Activated CD4-positive, alpha-beta memory T cell treated with anti-CD3 and anti-CD28 coated beads for 36 hours (primary cell): Measurements from ENCODE around the gene CPB2. TPM values are rescaled to one million over a fixed set of nuclear protein-coding genes. Genes with fewer than 3 reads are reported as not detected.
A peak's percentile ranks its signal among the peaks of the same experiment; 100 is the strongest.

Experiments
- CTCF ChIA-PET: fragments of 350-600 bp; sonication (Branson Sonifier 250); formaldehyde crosslinking; loops from one replicate; lab custom pipeline; 2021; ENCODE audit warnings: antibody characterized with exemption, inconsistent platforms; lab: Charles Lee
- POLR2A ChIA-PET: fragments of 350-600 bp; sonication (Branson Sonifier 250); formaldehyde crosslinking; loops from one replicate; lab custom pipeline; 2021; ENCODE audit warnings: antibody characterized with exemption; lab: Charles Lee
- DNase-seq: peaks from one replicate; pipeline ENCODE4 v3.0.0-alpha.2; 2020
- H3K27ac Mint-ChIP-seq: one replicate; pipeline ENCODE4 v1.8.0; 2021; ENCODE audit warnings: mixed read lengths
- H3K27me3 Mint-ChIP-seq: one replicate; pipeline ENCODE4 v1.8.0; 2021; ENCODE audit warnings: mixed read lengths
- H3K36me3 Mint-ChIP-seq: one replicate; pipeline ENCODE4 v1.8.0; 2021; ENCODE audit warnings: mixed read lengths
- H3K4me1 Mint-ChIP-seq: one replicate; pipeline ENCODE4 v1.8.0; 2021; ENCODE audit warnings: low read depth, mixed read lengths
- H3K4me3 Mint-ChIP-seq: one replicate; pipeline ENCODE4 v1.8.0; 2021; ENCODE audit warnings: mild to moderate bottlenecking, mixed read lengths
- H3K9me3 Mint-ChIP-seq: one replicate; pipeline ENCODE4 v1.8.0; 2021; ENCODE audit warnings: mixed read lengths
- intact Hi-C: fragments of 100-400 bp; cut with micrococcal nuclease; formaldehyde crosslinking; loops from one replicate; pipeline ENCODE4 v1.15.1; 2023
- total RNA-seq, 2 experiments: library from RNA; stranded (reverse); gene quantifications; one replicate each; pipeline ENCODE4 v1.2.3, GENCODE V29; 2021

Gene CPB2
- total RNA-seq: not detected

DNA sequence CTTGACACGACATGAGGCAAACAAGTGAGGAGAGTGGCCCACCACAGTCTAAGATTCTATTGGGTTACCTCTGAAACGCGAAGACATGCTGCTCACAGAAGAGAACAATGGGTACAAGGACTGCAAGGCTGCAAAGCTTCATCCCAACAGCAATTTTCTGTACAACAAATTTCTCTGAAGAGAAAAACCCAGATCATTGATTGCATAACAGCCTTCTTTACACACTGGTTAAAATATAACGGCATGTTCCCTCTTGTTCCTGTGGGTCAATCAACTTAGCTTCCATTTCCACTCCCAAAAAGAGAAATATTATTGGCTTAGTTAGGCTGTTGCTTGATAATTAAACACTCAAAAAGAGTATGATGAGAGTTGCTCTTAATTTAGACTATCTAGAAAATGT lies at the start of gene CPB2:
Gene CPB2, minus strand, starts transcription at position 166 of the 400 bp plus-strand sequence. Its CDS starts 24 bp downstream, at position 142.
- CTCF ChIA-PET: no interaction called here
- H3K27me3 Mint-ChIP-seq: peaks cover 7% of the 10 kb centered on the region
- intact Hi-C loops: no loop called here
- no peaks in the 10 kb centered on the region for H3K9me3 Mint-ChIP-seq
- POLR2A ChIA-PET: no interaction called here
- H3K4me3 Mint-ChIP-seq: no peak within 1 kb of the TSS
- H3K4me1 Mint-ChIP-seq: peaks cover 7% of the 10 kb centered on the region
- no peak within 1 kb of the TSS for H3K27ac Mint-ChIP-seq
- H3K36me3 Mint-ChIP-seq: no peaks in the 10 kb centered on the region
- no peak for DNase-seq

- CTCF ChIA-PET: interaction anchor here (1.2 kb wide), 1 partner anchor 135 kb away, joined by 3 read pairs; no protein-coding TSS in a partner anchor
- Mint-ChIP-seq H3K27me3 (no peaks in the 10 kb centered on the region), H3K4me1 (peaks cover 57% of the 10 kb centered on the region), H3K36me3 (peaks cover 85% of the 10 kb centered on the region), H3K27ac (peak overlapping the region; percentile 57), H3K4me3 (no peak overlapping the region), H3K9me3 (no peaks in the 10 kb centered on the region)
- intact Hi-C loops: no loop called here
- no peak for DNase-seq
- POLR2A ChIA-PET: no interaction called here
Observed at GRCh38 chr13:46154136-46154801, 49.4 kb upstream of the CPB2 start.

- H3K4me1 Mint-ChIP-seq: peaks cover 52% of the 10 kb centered on the region
- H3K4me3 Mint-ChIP-seq: no peak overlapping the region
- ChIA-PET CTCF (interaction anchor here (1.5 to 2.8 kb wide), 2 partner anchors 8 to 14 kb away, joined by 3 to 17 read pairs; no protein-coding TSS in a partner anchor), POLR2A (no interaction called here)
- intact Hi-C loops: no loop called here
- no peaks in the 10 kb centered on the region for H3K27me3 Mint-ChIP-seq
- H3K27ac Mint-ChIP-seq: peak overlapping the region; percentile 74
- no peaks in the 10 kb centered on the region for H3K9me3 Mint-ChIP-seq
- H3K36me3 Mint-ChIP-seq: peaks cover 81% of the 10 kb centered on the region
- DNase-seq: no peak
Observed at GRCh38 chr13:46152627-46153328, 47.9 kb upstream of the CPB2 start.

GRCh38 chr13:46150134-46150693 lies 45.4 kb upstream of the CPB2 start:
- Mint-ChIP-seq H3K27ac (peak overlapping the region; percentile 88), H3K27me3 (no peaks in the 10 kb centered on the region), H3K4me1 (peaks cover 54% of the 10 kb centered on the region), H3K9me3 (no peaks in the 10 kb centered on the region), H3K36me3 (peaks cover 84% of the 10 kb centered on the region), H3K4me3 (no peak overlapping the region)
- no peak for DNase-seq
- ChIA-PET POLR2A (interaction anchor here (0.8 to 1.6 kb wide), 6 partner anchors 10 to 36 kb away, joined by 3 to 6 read pairs (median 4); no protein-coding TSS in a partner anchor), CTCF (interaction anchor here (0.9 to 2.8 kb wide), 6 partner anchors 8 to 171 kb away, joined by 3 to 17 read pairs (median 6); no protein-coding TSS in a partner anchor)
- intact Hi-C loops: no loop called here

GRCh38 chr13:46149272-46150133 lies 44.7 kb upstream of the CPB2 start:
- ChIA-PET CTCF (interaction anchor here (0.6 to 2.2 kb wide), 7 partner anchors 9 to 172 kb away, joined by 3 to 23 read pairs (median 3); partner anchors contain the start of gene LCP1), POLR2A (interaction anchor here (0.8 to 1.6 kb wide), 6 partner anchors 10 to 36 kb away, joined by 3 to 8 read pairs (median 4); no protein-coding TSS in a partner anchor)
- peaks cover 84% of the 10 kb centered on the region for H3K36me3 Mint-ChIP-seq
- H3K27ac Mint-ChIP-seq: peak overlapping the region; percentile 88
- DNase-seq: peak; percentile 69
- intact Hi-C loops: no loop called here
- H3K4me1 Mint-ChIP-seq: peaks cover 53% of the 10 kb centered on the region
- no peaks in the 10 kb centered on the region for H3K27me3 Mint-ChIP-seq
- H3K4me3 Mint-ChIP-seq: no peak overlapping the region
- H3K9me3 Mint-ChIP-seq: no peaks in the 10 kb centered on the region

DNA sequence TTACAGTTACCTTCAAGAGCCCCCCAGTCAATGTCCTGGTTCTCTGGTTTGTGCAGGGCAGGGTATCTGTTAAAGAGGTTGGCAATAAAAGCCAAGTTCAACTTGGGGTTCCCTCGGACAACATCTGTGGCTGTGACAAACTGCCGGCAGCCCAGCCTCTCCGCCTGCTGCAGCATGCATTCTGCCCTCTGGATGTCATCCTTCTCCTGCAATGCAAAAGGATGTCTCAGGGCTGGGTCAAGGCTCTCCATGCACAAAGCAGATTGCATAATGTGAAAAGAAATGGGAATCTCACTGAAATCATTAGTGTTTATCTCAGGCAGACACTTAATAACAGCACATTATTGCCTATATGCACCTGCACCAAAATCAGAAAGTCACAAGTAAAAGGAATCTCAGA lies 42.1 kb upstream of the CPB2 start:
- H3K27me3 Mint-ChIP-seq: no peaks in the 10 kb centered on the region
- DNase-seq: no peak
- no peak overlapping the region for H3K27ac Mint-ChIP-seq
- H3K9me3 Mint-ChIP-seq: no peaks in the 10 kb centered on the region
- intact Hi-C loops: no loop called here
- peaks cover 77% of the 10 kb centered on the region for H3K36me3 Mint-ChIP-seq
- peaks cover 40% of the 10 kb centered on the region for H3K4me1 Mint-ChIP-seq
- ChIA-PET POLR2A (no interaction called here), CTCF (no interaction called here)
- H3K4me3 Mint-ChIP-seq: no peak overlapping the region

DNA sequence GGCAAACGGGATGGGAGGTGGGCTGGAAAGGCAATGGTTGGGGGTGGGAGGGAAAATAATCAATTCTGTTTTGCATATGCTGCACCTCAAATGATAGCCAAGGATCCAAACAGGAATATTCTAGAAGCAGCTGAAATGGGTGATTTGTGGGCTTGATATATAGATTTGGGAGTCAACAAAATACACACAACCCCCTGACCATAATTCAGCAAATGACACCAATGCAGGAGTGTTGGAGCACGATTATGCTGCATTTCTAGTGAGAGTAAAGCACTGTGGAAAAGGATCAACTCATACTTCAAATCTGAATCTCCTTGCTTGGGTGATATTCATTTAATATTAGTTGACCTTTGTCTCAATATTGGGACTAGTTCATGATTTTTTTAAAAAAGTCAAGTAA lies 41.1 kb upstream of the CPB2 start:
- no peaks in the 10 kb centered on the region for H3K27me3 Mint-ChIP-seq
- no peak overlapping the region for H3K4me3 Mint-ChIP-seq
- ChIA-PET CTCF (interaction anchor here (1.5 to 1.8 kb wide), 2 partner anchors 14 to 176 kb away, joined by 4 to 11 read pairs; no protein-coding TSS in a partner anchor), POLR2A (no interaction called here)
- no peak for DNase-seq
- H3K27ac Mint-ChIP-seq: no peak overlapping the region
- H3K9me3 Mint-ChIP-seq: no peaks in the 10 kb centered on the region
- H3K36me3 Mint-ChIP-seq: peaks cover 77% of the 10 kb centered on the region
- intact Hi-C loops: no loop called here
- peaks cover 39% of the 10 kb centered on the region for H3K4me1 Mint-ChIP-seq

- Mint-ChIP-seq H3K9me3 (no peaks in the 10 kb centered on the region), H3K36me3 (peaks cover 76% of the 10 kb centered on the region)
- CTCF ChIA-PET: interaction anchor here (1.5 to 1.8 kb wide), 2 partner anchors 15 to 177 kb away, joined by 4 to 11 read pairs; no protein-coding TSS in a partner anchor
Observed at GRCh38 chr13:46145135-46145534, 40.3 kb upstream of the CPB2 start.

GRCh38 chr13:46143184-46143701 lies 38.4 kb upstream of the CPB2 start:
- H3K9me3 Mint-ChIP-seq: no peaks in the 10 kb centered on the region
- DNase-seq: no peak
- intact Hi-C loops: no loop called here
- H3K4me3 Mint-ChIP-seq: no peak overlapping the region
- H3K36me3 Mint-ChIP-seq: peaks cover 72% of the 10 kb centered on the region
- no peaks in the 10 kb centered on the region for H3K27me3 Mint-ChIP-seq
- no peak overlapping the region for H3K27ac Mint-ChIP-seq
- ChIA-PET CTCF (interaction anchor here (1.2 to 2.6 kb wide), 2 partner anchors 17 kb away, joined by 7 to 14 read pairs; no protein-coding TSS in a partner anchor), POLR2A (interaction anchor here (1.0 kb wide), 1 partner anchor 27 kb away, joined by 3 read pairs; no protein-coding TSS in a partner anchor)
- H3K4me1 Mint-ChIP-seq: peaks cover 31% of the 10 kb centered on the region

More at GRCh38 chr13:46145135-46145534, 40.3 kb upstream of the CPB2 start:
- DNase-seq: no peak
- intact Hi-C loops: no loop called here
- Mint-ChIP-seq H3K27me3 (no peaks in the 10 kb centered on the region), H3K4me1 (peaks cover 36% of the 10 kb centered on the region), H3K4me3 (no peak overlapping the region), H3K27ac (peak overlapping the region; percentile 24)
- POLR2A ChIA-PET: no interaction called here

GRCh38 chr13:46142776-46143175 lies 37.9 kb upstream of the CPB2 start:
- CTCF ChIA-PET: interaction anchor here (1.2 to 2.6 kb wide), 2 partner anchors 17 to 18 kb away, joined by 7 to 14 read pairs; no protein-coding TSS in a partner anchor
- no peaks in the 10 kb centered on the region for H3K27me3 Mint-ChIP-seq
- no peak overlapping the region for H3K27ac Mint-ChIP-seq
- H3K4me3 Mint-ChIP-seq: no peak overlapping the region
- POLR2A ChIA-PET: interaction anchor here (1.0 kb wide), 1 partner anchor 27 kb away, joined by 3 read pairs; no protein-coding TSS in a partner anchor
- no peaks in the 10 kb centered on the region for H3K9me3 Mint-ChIP-seq
- intact Hi-C loops: no loop called here
- H3K4me1 Mint-ChIP-seq: peaks cover 34% of the 10 kb centered on the region
- DNase-seq: no peak
- peaks cover 72% of the 10 kb centered on the region for H3K36me3 Mint-ChIP-seq

GRCh38 chr13:46140044-46140443 lies 35.2 kb upstream of the CPB2 start:
- POLR2A ChIA-PET: interaction anchor here (1.1 kb wide), 2 partner anchors 10 to 13 kb away, joined by 3 to 4 read pairs; no protein-coding TSS in a partner anchor
- H3K36me3 Mint-ChIP-seq: peaks cover 73% of the 10 kb centered on the region
- intact Hi-C loops: no loop called here

More at GRCh38 chr13:46140044-46140443, 35.2 kb upstream of the CPB2 start:
- no peaks in the 10 kb centered on the region for H3K9me3 Mint-ChIP-seq
- CTCF ChIA-PET: interaction anchor here (1.0 to 2.8 kb wide), 5 partner anchors 10 to 71 kb away, joined by 3 to 17 read pairs (median 4); no protein-coding TSS in a partner anchor
- peaks cover 46% of the 10 kb centered on the region for H3K4me1 Mint-ChIP-seq
- no peak for DNase-seq
- no peak overlapping the region for H3K4me3 Mint-ChIP-seq
- H3K27me3 Mint-ChIP-seq: no peaks in the 10 kb centered on the region
- H3K27ac Mint-ChIP-seq: peak overlapping the region; percentile 69
